ENCODE measurements around the gene OR2V2. TPM values are rescaled to one million over a fixed set of nuclear protein-coding genes. Genes with fewer than 3 reads are reported as not detected.

Gene OR2V2
- total and polyA plus RNA-seq, 2 donors (not counting 1 experiment from before 2014, with no cell fraction given): not detected

- Mint-ChIP-seq H3K4me1 (peaks cover 2% of the 10 kb centered on the region), H3K9me3 (ENCODE audit: insufficient read depth) (no peaks in the 10 kb centered on the region), H3K27me3 (peaks cover 52% of the 10 kb centered on the region), H3K27ac (no peak overlapping the region), H3K4me3 (no peak overlapping the region)
- ChIA-PET POLR2A (no interaction called here), CTCF (no interaction called here)
- Histone ChIP-seq H2AFZ (ENCODE audit: insufficient read depth, low read depth, low read length, poor library complexity, severe bottlenecking) (no peak overlapping the region), H3K9me3 (ENCODE audit: control extremely low read depth in 1 of 3, control insufficient read depth in 2 of 3, insufficient read depth in 1 of 3, low read length in 2 of 3) (peaks cover 0 to 6% (median 2%) of the 10 kb centered on the region in 3 donors), H3K27me3 (replicated peaks in 1 of 4; ENCODE audit: control extremely low read depth in 1 of 4, control insufficient read depth in 3 of 4, insufficient read depth in 4 of 4, low read length in 3 of 4) (peaks cover 0 to 27% (median 7%) of the 10 kb centered on the region in 4 experiments), H3K4me1 (ENCODE audit: control insufficient read depth in 2 of 2, insufficient read depth in 2 of 2, low read length in 2 of 2) (no peaks in the 10 kb centered on the region), H4K20me1 (ENCODE audit: control insufficient read depth, insufficient read depth, low read length, poor library complexity, severe bottlenecking) (no peaks in the 10 kb centered on the region), H3K4me3 (ENCODE audit: control extremely low read depth in 1 of 5, extremely low read depth in 1 of 5, insufficient read depth in 1 of 5, low read depth in 2 of 5, low read length in 4 of 5) (no peak overlapping the region), H3K36me3 (replicated peaks in 1 of 2; ENCODE audit: control extremely low read depth in 1 of 2, control insufficient read depth in 1 of 2, extremely low read depth in 1 of 2, insufficient read depth in 2 of 2, low read length in 1 of 2) (no peaks in the 10 kb centered on the region), H3K4me2 (replicated peaks; ENCODE audit: low read depth, low read length, poor library complexity, severe bottlenecking) (no peak overlapping the region), H3K27ac (ENCODE audit: low read length in 2 of 2) (no peak overlapping the region), H3K79me2 (ENCODE audit: control insufficient read depth, insufficient read depth, low read length) (no peaks in the 10 kb centered on the region), H3K9ac (ENCODE audit: low read length) (no peak overlapping the region)
- DNase-seq (no peak), ATAC-seq (ENCODE audit: low read depth) (no peak)
- intact Hi-C loops (cut with micrococcal nuclease): no loop called here
- TF ChIP-seq CTCF (IDR thresholded peaks at IDR 0.05) (no peak), EZH2 (IDR thresholded peaks at IDR 0.05; ENCODE audit: borderline replicate concordance, insufficient read depth, low read depth, low read length, poor library complexity, severe bottlenecking) (no peak)
- 86% methylated on average over 10 of the region's 11 CpGs for whole genome bisulfite sequencing (ENCODE audit: insufficient coverage)
Measured at GRCh38 chr5:181131514-181131913, 15.9 kb upstream of the OR2V2 start.

DNA sequence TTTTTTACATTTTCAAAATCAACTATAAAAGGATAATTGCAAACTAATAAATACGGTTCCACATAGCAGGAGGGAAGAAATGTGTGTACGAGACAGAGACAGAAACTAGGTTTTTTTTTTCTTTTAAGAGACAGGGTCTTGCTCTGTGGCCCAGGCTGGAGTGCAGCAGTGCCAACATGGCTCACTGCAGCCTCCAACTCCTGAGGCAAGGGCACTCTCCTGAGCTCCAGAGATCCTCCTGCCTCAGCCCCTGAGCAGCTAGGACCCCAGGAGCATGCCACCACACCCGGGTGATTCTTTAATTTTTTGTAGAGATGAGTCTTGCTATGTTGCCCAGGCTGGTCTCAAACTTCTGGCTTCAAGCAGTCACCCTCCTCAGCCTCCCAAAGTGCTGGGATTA lies 14.3 kb upstream of the OR2V2 start:
- no peak overlapping the region for H3K9ac ChIP-seq (ENCODE audit: low read length)
- Mint-ChIP-seq H3K4me1 (no peaks in the 10 kb centered on the region), H3K27me3 (peaks cover 47% of the 10 kb centered on the region), H3K27ac (no peak overlapping the region), H3K4me3 (no peak overlapping the region), H3K9me3 (ENCODE audit: insufficient read depth) (no peaks in the 10 kb centered on the region)
- H2AFZ ChIP-seq (ENCODE audit: insufficient read depth, low read depth, low read length, poor library complexity, severe bottlenecking): no peak overlapping the region
- no peak for TF ChIP-seq CTCF (IDR thresholded peaks at IDR 0.05)
- no peak for TF ChIP-seq EZH2 (IDR thresholded peaks at IDR 0.05; ENCODE audit: borderline replicate concordance, insufficient read depth, low read depth, low read length, poor library complexity, severe bottlenecking)
- 100% methylated on average over 2 of the region's 3 CpGs for WGBS (ENCODE audit: insufficient coverage)
- CTCF ChIA-PET: no interaction called here
- H4K20me1 ChIP-seq (ENCODE audit: control insufficient read depth, insufficient read depth, low read length, poor library complexity, severe bottlenecking): no peaks in the 10 kb centered on the region
- no peaks in the 10 kb centered on the region for H3K79me2 ChIP-seq (ENCODE audit: control insufficient read depth, insufficient read depth, low read length)
- H3K4me2 ChIP-seq (replicated peaks; ENCODE audit: low read depth, low read length, poor library complexity, severe bottlenecking): no peak overlapping the region
- H3K27me3 ChIP-seq (replicated peaks in 1 of 4; ENCODE audit: control extremely low read depth in 1 of 4, control insufficient read depth in 3 of 4, insufficient read depth in 4 of 4, low read length in 3 of 4): peaks cover 0 to 19% (median 7%) of the 10 kb centered on the region in 4 experiments
- H3K4me3 ChIP-seq (ENCODE audit: control extremely low read depth in 1 of 5, extremely low read depth in 1 of 5, insufficient read depth in 1 of 5, low read depth in 2 of 5, low read length in 4 of 5): no peak overlapping the region
- POLR2A ChIA-PET: no interaction called here
- intact Hi-C loops (cut with micrococcal nuclease): no loop called here
- no peak for ATAC-seq (ENCODE audit: low read depth)
- no peaks in the 10 kb centered on the region for H3K36me3 ChIP-seq (replicated peaks in 1 of 2; ENCODE audit: control extremely low read depth in 1 of 2, control insufficient read depth in 1 of 2, extremely low read depth in 1 of 2, insufficient read depth in 2 of 2, low read length in 1 of 2)
- DNase-seq: no peak
- H3K9me3 ChIP-seq (ENCODE audit: control extremely low read depth in 1 of 3, control insufficient read depth in 2 of 3, insufficient read depth in 1 of 3, low read length in 2 of 3): peaks cover 0 to 12% (median 3%) of the 10 kb centered on the region in 3 donors
- H3K27ac ChIP-seq (ENCODE audit: low read length in 2 of 2): no peak overlapping the region
- no peaks in the 10 kb centered on the region for H3K4me1 ChIP-seq (ENCODE audit: control insufficient read depth in 2 of 2, insufficient read depth in 2 of 2, low read length in 2 of 2)

Measured in B cell (primary cell).